Stimulated activated CD8-positive, alpha-beta memory T cell treated with anti-CD3 and anti-CD28 coated beads, Interleukin-2, amount 100 ng/mL, for 48 hours (primary cell): ENCODE data around the gene GSS.
"Not testable (repeated sequence)": the region's sequence is repeated elsewhere in the genome, so short reads cannot be mapped to it uniquely, and the experiment has no call there.

Source experiments
- DNase-seq, 2 donors: peaks; one replicate each; pipeline ENCODE4 v3.0.0-alpha.2; 2020; ENCODE audit warnings: low read depth in 2 of 2

Gene GSS

GRCh38 chr20:34907616-34908469, 47.8 kb downstream of the GSS start:
- DNase-seq = no peak

GRCh38 chr20:34904202-34904621, 51.4 kb downstream of the GSS start:
- no peak for DNase-seq

DNA sequence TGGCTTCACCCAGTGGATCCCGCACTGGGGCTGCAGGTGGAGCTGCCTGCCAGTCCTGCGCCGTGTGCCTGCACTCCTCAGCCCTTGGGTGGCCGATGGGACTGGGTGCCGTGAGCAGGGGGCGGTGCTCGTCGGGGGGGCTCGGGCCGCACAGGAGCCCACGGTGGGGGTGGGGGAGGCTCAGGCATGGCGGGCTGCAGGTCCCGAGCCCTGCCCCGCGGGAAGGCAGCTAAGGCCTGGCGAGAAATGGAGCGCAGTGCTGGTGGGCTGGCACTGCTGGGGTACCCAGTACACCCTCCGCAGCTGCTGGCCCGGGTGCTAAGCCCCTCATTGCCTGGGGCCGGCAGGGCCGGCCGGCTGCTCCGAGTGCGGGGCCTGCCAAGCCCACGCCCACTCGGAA, 56.9 kb downstream of the GSS start:
- DNase-seq = not testable (repeated sequence)

GRCh38 chr20:34898129-34898528, 57.5 kb downstream of the GSS start:
- not testable (repeated sequence) for DNase-seq

DNA sequence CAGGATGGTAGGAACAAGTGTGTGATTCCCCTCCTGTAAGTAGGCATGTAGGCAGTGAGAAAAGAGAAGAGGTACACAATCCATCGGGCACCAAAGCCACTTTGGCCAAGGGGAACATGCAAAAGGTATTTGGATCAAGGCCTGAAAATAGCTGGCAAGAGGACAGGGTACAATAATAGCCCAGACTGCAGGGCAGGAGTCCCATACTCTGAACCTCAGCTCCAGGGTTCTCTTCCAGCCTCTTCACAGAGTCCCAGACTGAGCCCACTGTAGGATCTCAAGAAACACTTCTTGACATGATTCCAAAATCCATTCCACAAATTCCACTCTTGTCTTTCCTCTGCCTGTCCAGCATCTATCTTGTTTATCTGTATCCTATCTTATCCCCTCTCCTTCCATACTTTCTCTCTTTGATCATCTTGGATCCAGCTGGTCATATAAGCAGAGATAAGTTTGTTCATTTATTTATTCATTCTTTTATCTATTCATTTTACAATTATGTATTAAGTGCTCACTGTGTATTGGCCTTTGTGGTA, 59.5 kb downstream of the GSS start:
- DNase-seq = no peak

- no peak for DNase-seq
Observed at GRCh38 chr20:34895465-34895864, 60.1 kb downstream of the GSS start.

DNA sequence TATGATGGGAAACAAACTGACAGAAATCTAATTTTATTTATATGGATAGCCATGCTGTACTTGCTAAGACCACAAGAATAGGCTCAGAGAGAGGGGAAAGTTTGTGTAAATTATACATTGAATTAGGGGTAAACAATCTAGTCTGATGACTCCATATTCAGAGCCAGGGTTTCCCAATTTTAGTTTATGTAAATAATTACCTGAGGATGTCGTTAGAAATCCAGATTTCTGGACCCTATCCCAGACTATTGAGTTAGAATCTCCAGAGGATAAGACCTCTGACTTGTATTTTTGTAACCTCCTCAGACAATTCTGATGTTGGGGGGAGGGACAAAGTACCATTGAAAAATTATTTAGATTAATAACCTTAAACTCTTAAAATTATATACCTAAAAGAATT, 60.9 kb downstream of the GSS start:
- no peak for DNase-seq

GRCh38 chr20:34892671-34893070, 62.9 kb downstream of the GSS start:
- no peak for DNase-seq

DNA sequence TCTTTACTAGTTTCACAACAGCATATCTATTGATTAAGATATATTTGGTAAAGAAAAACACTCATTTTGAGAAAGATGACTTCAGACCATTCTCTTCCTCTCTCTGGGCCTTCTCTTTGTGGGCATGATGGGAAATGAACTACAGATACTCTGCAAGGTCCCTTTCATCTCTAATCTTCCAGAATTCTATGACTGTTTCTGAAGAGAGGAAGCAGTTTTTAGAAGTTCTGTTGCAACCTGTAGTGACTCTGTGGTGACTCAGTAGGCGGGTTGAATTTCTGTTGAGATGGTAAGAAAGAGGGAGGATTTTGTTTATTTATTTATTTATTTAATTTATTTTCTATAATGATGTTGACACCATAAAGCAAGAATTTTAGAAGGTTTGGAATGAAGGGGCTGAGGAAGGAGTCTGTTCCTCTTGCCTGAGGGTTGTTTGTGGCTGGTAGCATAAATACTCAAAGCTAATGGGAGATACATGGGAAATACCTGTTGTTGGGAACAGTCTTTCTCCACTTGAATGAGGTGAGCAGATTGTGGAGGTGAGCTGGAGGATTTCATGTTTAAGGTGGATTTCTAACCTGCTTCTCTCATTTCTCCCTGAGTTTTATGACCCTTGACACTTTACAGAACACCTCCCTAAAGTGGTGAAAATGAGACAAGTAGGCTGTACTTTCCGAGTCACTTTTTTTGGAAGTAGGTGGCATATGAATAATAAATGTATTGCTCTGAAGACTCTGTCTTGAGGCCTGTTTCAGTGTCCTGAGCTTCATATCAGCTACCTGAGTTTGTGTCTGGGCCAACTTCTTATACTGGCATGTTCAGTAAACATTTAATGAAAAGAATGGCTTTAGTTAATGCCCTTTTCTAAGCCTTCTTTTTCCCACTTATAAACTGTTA, 64.2 kb downstream of the GSS start:
- DNase-seq = peak in 1 of 2 donors; percentile 11

GRCh38 chr20:34888468-34888867, 67.1 kb downstream of the GSS start:
- DNase-seq = no peak

DNA sequence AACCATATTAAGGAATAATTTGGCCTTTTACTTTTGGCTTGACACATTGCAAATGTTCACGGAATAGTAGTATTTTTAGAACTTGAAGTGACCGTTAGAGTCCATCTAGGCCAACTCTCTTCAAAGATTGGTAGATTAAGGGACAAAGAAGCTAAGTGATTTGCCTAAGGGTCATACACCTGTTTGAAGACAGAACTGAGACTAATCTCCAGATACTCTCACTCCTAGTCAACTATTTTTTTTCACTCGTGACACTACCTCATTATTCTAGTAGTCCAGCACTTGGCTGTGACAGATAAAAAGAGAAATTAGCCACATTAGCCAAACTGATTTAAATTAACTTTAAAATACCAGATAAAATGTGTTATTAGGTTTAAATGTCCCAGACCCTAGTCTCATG, 68.6 kb downstream of the GSS start:
- no peak for DNase-seq

DNA sequence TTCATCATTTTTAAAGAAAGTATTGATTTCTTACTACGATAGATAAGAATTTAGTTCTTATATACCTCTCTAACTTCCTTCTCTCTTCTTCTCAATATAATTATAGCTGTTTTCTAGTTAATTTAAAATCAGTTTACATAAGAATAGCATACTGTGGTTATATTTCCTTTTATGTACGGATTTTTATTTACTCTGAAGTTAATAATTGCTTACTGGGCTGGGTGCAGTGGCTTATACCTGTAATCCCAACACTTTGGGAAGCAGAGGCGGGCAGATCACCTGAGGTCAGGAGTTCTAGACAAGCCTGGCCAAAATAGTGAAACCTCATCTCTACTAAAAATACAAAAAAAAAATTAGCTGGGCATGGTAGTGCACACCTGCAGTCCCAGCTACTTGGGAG, 69.5 kb downstream of the GSS start:
- DNase-seq = no peak

GRCh38 chr20:34884260-34884659, 71.3 kb downstream of the GSS start:
- DNase-seq = no peak

- DNase-seq = no peak
Observed at GRCh38 chr20:34883809-34884208, 71.8 kb downstream of the GSS start.

DNA sequence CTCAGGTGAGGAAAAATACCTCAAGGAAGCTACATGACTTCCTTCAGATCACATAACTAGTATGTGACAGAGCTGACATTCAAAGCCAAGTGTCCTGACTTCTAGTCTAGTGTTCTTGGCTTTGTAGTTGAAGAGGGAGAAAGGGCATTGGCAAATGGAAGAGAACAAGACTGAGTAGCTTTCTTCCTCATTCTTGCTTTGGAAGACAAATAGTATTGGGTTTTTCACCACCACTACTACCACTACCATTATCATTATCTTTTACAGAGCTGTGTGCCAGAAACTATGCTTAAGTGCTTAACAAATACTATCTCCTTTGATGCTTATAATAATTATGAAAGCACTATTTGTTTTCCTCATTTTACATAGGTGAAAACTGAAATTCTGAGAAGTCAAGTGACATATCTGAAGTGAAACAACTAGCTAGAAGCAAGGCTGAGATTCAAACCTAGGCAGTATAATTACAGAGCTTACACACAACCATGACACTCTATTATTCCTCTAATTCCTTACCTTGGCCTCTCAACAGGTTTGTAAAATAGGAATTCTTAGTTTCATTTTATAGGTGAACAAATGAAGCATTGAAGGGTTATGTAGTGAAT, 72.4 kb downstream of the GSS start:
- DNase-seq = no peak

DNA sequence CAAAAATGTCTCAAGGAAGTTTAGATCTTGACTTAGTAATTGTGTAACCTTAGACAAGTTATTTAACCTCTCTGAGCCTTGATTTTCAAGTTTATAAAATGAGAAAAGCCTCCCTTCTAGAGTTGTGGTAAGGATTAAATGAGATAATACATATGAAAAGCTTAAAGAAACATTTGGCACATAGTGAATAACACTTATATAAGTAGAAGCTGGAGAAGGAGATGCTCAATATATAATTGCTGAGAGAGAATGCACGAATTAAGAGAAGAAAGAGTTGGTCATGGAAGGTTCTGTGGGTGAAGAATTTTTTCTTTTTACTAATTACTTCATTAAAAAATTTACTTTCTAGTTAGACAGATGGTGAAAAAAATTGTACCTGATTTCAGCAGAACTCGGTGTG, 73.9 kb downstream of the GSS start:
- no peak for DNase-seq

DNA sequence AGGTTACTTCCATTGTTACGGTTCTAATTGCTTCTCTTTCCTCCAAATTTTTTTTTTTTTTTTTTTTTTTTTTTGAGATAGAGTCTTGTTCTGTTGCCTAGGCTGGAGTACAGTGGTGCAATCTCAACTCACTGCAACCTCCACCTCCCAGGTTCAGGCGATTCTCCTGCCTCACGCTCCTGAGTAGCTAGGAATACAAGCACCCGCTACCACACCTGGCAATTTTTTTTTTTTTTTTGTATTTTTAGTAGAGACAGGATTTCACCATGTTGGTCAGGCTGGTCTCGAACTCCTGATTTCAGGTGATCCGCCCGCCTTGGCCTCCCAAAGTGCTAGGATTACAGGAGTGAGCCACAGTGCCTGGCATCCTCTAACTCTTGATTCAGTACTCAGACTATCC, 74.6 kb downstream of the GSS start:
- not testable (repeated sequence) for DNase-seq

GRCh38 chr20:34880215-34880850, 75.3 kb downstream of the GSS start:
- no peak for DNase-seq
